K562 (cell line): Measurements from ENCODE around the gene HIVEP3. TPM values are rescaled to one million over a fixed set of nuclear protein-coding genes. Genes with fewer than 3 reads are reported as not detected.
A peak's percentile ranks its signal among the peaks of the same experiment; 100 is the strongest.

ENCODE experiments used
- ATF3 ChIP-seq, 2 experiments: fragments of 450-650 bp in 1 of 2; sonication (generic) in 1 of 2; formaldehyde crosslinking in 1 of 2; IDR thresholded peaks in 1 of 2; conservative IDR thresholded peaks in 1 of 2; 2 replicates each; pipeline versions ENCODE4 v1.6.1 to v1.8.1; 2016 to 2023; ENCODE audit warnings: mild to moderate bottlenecking in 2 of 2, moderate library complexity in 2 of 2, inconsistent platforms in 1 of 2, missing genetic modification reagents in 1 of 2
- CXXC5 ChIP-seq: fragments of 250-450 bp; sonication (Bioruptor Pico); IDR thresholded peaks from 2 replicates; pipeline ENCODE4 v1.8.0; 2022; ENCODE audit warnings: inconsistent platforms, mild to moderate bottlenecking, moderate library complexity
- MGA ChIP-seq: fragments of 450-650 bp; IDR thresholded peaks from 2 replicates; pipeline ENCODE4 v1.6.1; 2016; ENCODE audit warnings: mild to moderate bottlenecking, moderate library complexity
- USF1 ChIP-seq: sonication (generic); formaldehyde crosslinking; IDR thresholded peaks from 2 replicates; pipeline ENCODE4 v1.9.0; 2022; ENCODE audit warnings: mild to moderate bottlenecking, missing genetic modification reagents
- ZNF24 ChIP-seq: fragments of 450-650 bp; IDR thresholded peaks from 2 replicates; pipeline ENCODE4 v1.6.1; 2016
- polyA plus RNA-seq, 8 experiments: library from polyadenylated mRNA; depleted of rRNA in 4 of 8; stranded (reverse) in 5 of 8; unstranded in 3 of 8; fragments of >200 nt; fragmentation: Nextera tagmentation in 2 of 8; fragmentation: Illumina TruSeq in 1 of 8; extraction: Ambion mirVana in 2 of 8; extraction: Trizol in 1 of 8; gene quantifications; 2 replicates each; pipeline versions ENCODE4 v1.2.1 to v1.2.3, GENCODE V29; 2011 to 2014; ENCODE audit warnings: inconsistent platforms in 1 of 8, missing spikeins in 1 of 8
- total RNA-seq, 7 experiments: library from RNA; depleted of rRNA in 6 of 7; stranded (reverse); fragments of >200 nt in 6 of 7; fragmentation: Illumina TruSeq in 2 of 7; extraction: Trizol in 2 of 7; gene quantifications; 2 replicates each; pipeline versions ENCODE4 v1.2.1 to v1.2.3, GENCODE V29; 2011 to 2021; ENCODE audit warnings: low replicate concordance in 1 of 7

HIVEP3 gene
- total and polyA plus RNA-seq, 9 of the 15 experiments (the other 6 are each of a cell fraction or from before 2014, with no cell fraction given): 0.09 to 0.58 (median 0.34) TPM; not detected in 1

GRCh38 chr1:41496080-41497055 is 422.4 kb downstream of the HIVEP3 start (continued):
- peak; percentile 59; the same call in 1 of the 2 replicates for TF ChIP-seq USF1 (CRISPR knock-in tag)
- TF ChIP-seq MGA: peak; percentile 91
- 0 out of 2 replicates have a peak, but pooled peaks have one; percentile 35 for TF ChIP-seq ZNF24
- peak; percentile 94 for TF ChIP-seq ATF3 (IDR thresholded peaks at IDR 0.05)
- TF ChIP-seq ATF3 (CRISPR knock-in tag; conservative IDR thresholded peaks at IDR 0.05): peak; percentile 98
- peak; percentile 97 for TF ChIP-seq CXXC5 (CRISPR knock-in tag)
